Prostate gland (tissue), 2 donors: ENCODE results near the gene CHIT1.

Experiments used
- POLR2A ChIP-seq: fragments of 450-650 bp; IDR thresholded peaks from one replicate; pipeline ENCODE4 v1.6.1; 2016; ENCODE audit warnings: antibody characterized with exemption, mild to moderate bottlenecking
- TF ChIP-seq, protein P1 (sequence below), 4 experiments: fragments of 200-600 bp in 2 of 4; fragments of 450-650 bp in 2 of 4; sonication (generic) in 2 of 4; IDR thresholded peaks; 1 replicate in 3 of 4; 2 replicates in 1 of 4; pipeline ENCODE4 v1.5.1; 2016 to 2019; ENCODE audit warnings: antibody characterized with exemption in 4 of 4, mild to moderate bottlenecking in 2 of 4, moderate library complexity in 2 of 4

DNA sequence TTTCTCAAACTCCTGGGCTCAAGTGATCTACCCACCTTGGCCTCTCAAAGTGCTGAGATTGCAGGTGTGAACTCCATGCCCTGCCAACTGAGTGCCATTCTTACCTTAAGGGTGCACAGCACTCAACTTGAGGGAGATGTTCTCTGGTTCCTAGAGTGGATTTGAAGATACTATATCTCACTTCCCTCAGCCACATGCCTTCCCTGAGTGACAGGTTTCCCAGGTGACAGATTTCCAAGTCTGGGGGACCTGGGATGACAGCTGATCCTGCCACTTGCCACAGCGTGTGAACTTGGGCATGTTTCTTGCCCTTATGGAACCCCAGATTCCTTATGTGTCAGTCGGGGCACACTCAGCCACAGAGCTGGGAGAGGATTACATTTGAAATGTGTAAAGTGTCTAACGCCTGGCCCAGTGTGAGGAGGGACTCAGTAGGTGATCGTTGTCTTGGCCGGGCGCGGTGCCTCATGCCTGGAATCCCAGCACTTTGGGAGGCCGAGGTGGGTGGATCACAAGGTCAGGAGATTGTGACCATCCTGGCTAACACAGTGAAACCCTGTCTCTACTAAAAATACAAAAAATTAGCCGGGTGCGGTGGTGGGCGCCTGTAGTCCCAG is 46.3 kb upstream of the CHIT1 start:
- TF ChIP-seq POLR2A: no peak
- TF ChIP-seq, protein P1, sequence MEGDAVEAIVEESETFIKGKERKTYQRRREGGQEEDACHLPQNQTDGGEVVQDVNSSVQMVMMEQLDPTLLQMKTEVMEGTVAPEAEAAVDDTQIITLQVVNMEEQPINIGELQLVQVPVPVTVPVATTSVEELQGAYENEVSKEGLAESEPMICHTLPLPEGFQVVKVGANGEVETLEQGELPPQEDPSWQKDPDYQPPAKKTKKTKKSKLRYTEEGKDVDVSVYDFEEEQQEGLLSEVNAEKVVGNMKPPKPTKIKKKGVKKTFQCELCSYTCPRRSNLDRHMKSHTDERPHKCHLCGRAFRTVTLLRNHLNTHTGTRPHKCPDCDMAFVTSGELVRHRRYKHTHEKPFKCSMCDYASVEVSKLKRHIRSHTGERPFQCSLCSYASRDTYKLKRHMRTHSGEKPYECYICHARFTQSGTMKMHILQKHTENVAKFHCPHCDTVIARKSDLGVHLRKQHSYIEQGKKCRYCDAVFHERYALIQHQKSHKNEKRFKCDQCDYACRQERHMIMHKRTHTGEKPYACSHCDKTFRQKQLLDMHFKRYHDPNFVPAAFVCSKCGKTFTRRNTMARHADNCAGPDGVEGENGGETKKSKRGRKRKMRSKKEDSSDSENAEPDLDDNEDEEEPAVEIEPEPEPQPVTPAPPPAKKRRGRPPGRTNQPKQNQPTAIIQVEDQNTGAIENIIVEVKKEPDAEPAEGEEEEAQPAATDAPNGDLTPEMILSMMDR (IDR thresholded peaks at IDR 0.05): no peak
